PC-3 (cell line): ENCODE data around the gene LRFN4.

ENCODE experiments used
- CTCF ChIP-seq: fragments of 300-600 bp; sonication (generic); conservative IDR thresholded peaks from 2 replicates; pipeline ENCODE4 v1.5.1; 2017; ENCODE audit warnings: antibody characterized with exemption, low read depth, mild to moderate bottlenecking, low read length
- EZH2phosphoT487 ChIP-seq: fragments of 300-600 bp; sonication (generic); IDR thresholded peaks from 2 replicates; pipeline ENCODE4 v1.6.1; 2018; ENCODE audit warnings: mild to moderate bottlenecking, antibody characterized with exemption, low read length, borderline replicate concordance

DNA sequence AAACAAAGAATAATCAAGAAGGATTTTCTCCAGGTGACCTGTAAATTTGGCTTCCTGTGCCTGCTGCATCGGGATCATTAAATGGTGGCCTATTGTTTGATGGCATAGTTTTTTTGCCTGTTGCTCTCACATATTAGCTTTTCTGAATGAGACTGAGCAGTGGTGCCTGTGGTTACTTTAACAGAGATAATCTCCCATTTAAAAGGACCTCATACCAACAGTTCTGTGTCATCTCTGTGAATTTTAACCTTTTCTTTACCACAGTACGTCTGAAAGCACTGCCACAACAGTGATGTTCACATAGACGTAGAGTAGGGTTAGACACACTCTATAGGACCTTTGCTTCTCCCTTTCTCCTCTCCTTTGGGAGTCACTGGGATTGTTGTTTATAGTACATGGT lies 36.5 kb upstream of the LRFN4 start:
- TF ChIP-seq EZH2phosphoT487 (no peak), CTCF (no peak)
